Retinal pigment epithelial cell (primary cell): ENCODE data around the gene B3GNT2.

ENCODE experiments used
- DNase-seq: peaks from one replicate; pipeline ENCODE4 v3.0.0-alpha.2; 2010; ENCODE audit warnings: low read depth
- H3K4me3 ChIP-seq: 2 replicates; pipeline ENCODE4 v1.5.1; 2011; ENCODE audit warnings: mild to moderate bottlenecking, low read length, control low read depth, moderate library complexity
- CTCF ChIP-seq: conservative IDR thresholded peaks from 2 replicates; pipeline ENCODE4 v1.5.1; 2011; ENCODE audit warnings: low read depth, low read length, control low read depth, inconsistent platforms

B3GNT2 gene

GRCh38 chr2:62216113-62216512, 20.2 kb downstream of the B3GNT2 start:
- DNase-seq, result no peak
- no peak overlapping the region for H3K4me3 ChIP-seq
- TF ChIP-seq CTCF, result no peak

- H3K4me3 ChIP-seq, result no peak overlapping the region
- no peak for TF ChIP-seq CTCF
- peak; percentile 42 for DNase-seq
Observed at GRCh38 chr2:62216616-62217015, 20.7 kb downstream of the B3GNT2 start.

DNA sequence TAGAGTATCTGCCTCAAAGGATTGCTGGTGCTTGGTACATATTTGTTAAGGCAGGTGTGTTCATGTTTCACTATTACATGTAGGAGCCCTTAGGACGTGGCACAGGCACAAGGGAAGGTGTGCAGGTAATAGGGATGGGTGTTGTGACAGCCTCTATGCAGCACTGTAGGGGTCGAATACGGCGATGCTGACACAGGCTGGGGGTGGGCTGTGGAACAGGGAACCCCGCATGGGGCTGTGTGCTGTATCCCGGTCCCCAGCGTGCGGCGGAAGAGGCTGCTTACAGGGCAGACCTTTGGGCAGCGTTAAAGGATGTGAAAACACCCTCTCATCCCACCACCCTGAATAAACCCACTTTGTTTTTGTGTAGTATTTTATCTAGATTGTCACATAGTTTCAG, 21.5 kb downstream of the B3GNT2 start:
- no peak for TF ChIP-seq CTCF
- no peak overlapping the region for H3K4me3 ChIP-seq

GRCh38 chr2:62217970-62218369, 22.1 kb downstream of the B3GNT2 start:
- no peak for TF ChIP-seq CTCF
- no peak for DNase-seq
- no peak overlapping the region for H3K4me3 ChIP-seq

More for the DNA sequence above, 21.5 kb downstream of the B3GNT2 start:
- DNase-seq, result no peak

GRCh38 chr2:62219407-62220159, 23.7 kb downstream of the B3GNT2 start:
- DNase-seq, result no peak
- no peak for TF ChIP-seq CTCF
- H3K4me3 ChIP-seq, result no peak overlapping the region

GRCh38 chr2:62221141-62221540, 25.2 kb downstream of the B3GNT2 start:
- no peak for TF ChIP-seq CTCF
- no peak for DNase-seq
- H3K4me3 ChIP-seq, result no peak overlapping the region

- no peak overlapping the region for H3K4me3 ChIP-seq
- no peak for TF ChIP-seq CTCF
- no peak for DNase-seq
Observed at GRCh38 chr2:62222171-62222570, 26.3 kb downstream of the B3GNT2 start.
